Stimulated activated CD4-positive, alpha-beta T cell treated with anti-CD3 and anti-CD28 coated beads, Interleukin-1b, Interleukin-23, amount 100 ng/mL, for 4 hours (primary cell): Measurements from ENCODE around the gene NINJ1.
A peak's percentile ranks its signal among the peaks of the same experiment; 100 is the strongest.

ENCODE experiments used
- DNase-seq, 2 donors: peaks; one replicate each; pipeline ENCODE4 v3.0.0-alpha.2; 2020; ENCODE audit warnings: low read depth in 2 of 2

NINJ1 gene

GRCh38 chr9:93159601-93160471 lies 25.8 kb upstream of the NINJ1 start:
- DNase-seq, result peak; percentile 57 to 74

GRCh38 chr9:93156475-93157008 lies 22.5 kb upstream of the NINJ1 start:
- no peak for DNase-seq

- DNase-seq, result no peak
Observed at GRCh38 chr9:93155716-93156474, 21.8 kb upstream of the NINJ1 start.

- DNase-seq, result no peak
Observed at GRCh38 chr9:93154293-93154903, 20.3 kb upstream of the NINJ1 start.

- DNase-seq, result no peak
Observed at GRCh38 chr9:93151097-93151784, 17.2 kb upstream of the NINJ1 start.

GRCh38 chr9:93149361-93149760 lies 15.3 kb upstream of the NINJ1 start:
- DNase-seq, result no peak

GRCh38 chr9:93148721-93149120 lies 14.7 kb upstream of the NINJ1 start:
- no peak for DNase-seq

GRCh38 chr9:93147632-93148031 lies 13.6 kb upstream of the NINJ1 start:
- no peak for DNase-seq

GRCh38 chr9:93146696-93147095 lies 12.6 kb upstream of the NINJ1 start:
- DNase-seq, result peak in 1 of 2 donors; percentile 29

GRCh38 chr9:93143830-93144530 lies 9.9 kb upstream of the NINJ1 start:
- peak in 1 of 2 donors; percentile 25 for DNase-seq

GRCh38 chr9:93141771-93142483 lies 7.9 kb upstream of the NINJ1 start:
- DNase-seq, result no peak

- DNase-seq, result no peak
Observed at GRCh38 chr9:93139365-93140182, 5.5 kb upstream of the NINJ1 start.

GRCh38 chr9:93138171-93138764 lies 4.2 kb upstream of the NINJ1 start:
- no peak for DNase-seq

GRCh38 chr9:93137362-93137761 lies 3.3 kb upstream of the NINJ1 start:
- DNase-seq, result no peak

GRCh38 chr9:93136011-93136440 lies 2.0 kb upstream of the NINJ1 start:
- DNase-seq, result no peak

- no peak for DNase-seq
Observed at GRCh38 chr9:93134740-93135444, 841 bp upstream of the NINJ1 start.

- peak in 1 of 2 donors; percentile 29 for DNase-seq
Observed at GRCh38 chr9:93133681-93134014, 403 bp downstream of the NINJ1 start.

- DNase-seq, result no peak
Observed at GRCh38 chr9:93132946-93133680, 938 bp downstream of the NINJ1 start.
